ENCODE data around the gene SOX21. TPM values are rescaled to one million over a fixed set of nuclear protein-coding genes. Genes with fewer than 3 reads are reported as not detected.

SOX21 gene
- total RNA-seq, 1 donor from 2014 or later, result 79.5 TPM

- Mint-ChIP-seq H3K4me3 (peak overlapping the region; percentile 95), H3K9me3 (no peaks in the 10 kb centered on the region), H3K36me3 (ENCODE audit: low read depth) (peaks cover 18% of the 10 kb centered on the region), H3K4me1 (peaks cover 63% of the 10 kb centered on the region), H3K27ac (ENCODE audit: unreplicated experiment) (peak overlapping the region; percentile 93), H3K27me3 (ENCODE audit: low read depth) (peaks cover 80% of the 10 kb centered on the region)
- DNase-seq (ENCODE audit: low read depth, low spot score), result no peak
- peak; percentile 60 for TF ChIP-seq CTCF (conservative IDR thresholded peaks at IDR 0.05)
These were observed 1.3 kb downstream of the SOX21 start for GRCh38 chr13:94710881-94711560.

GRCh38 chr13:94710065-94710781 is 2.1 kb downstream of the SOX21 start:
- Mint-ChIP-seq H3K4me1 (peaks cover 63% of the 10 kb centered on the region), H3K4me3 (peak overlapping the region; percentile 95), H3K9me3 (no peaks in the 10 kb centered on the region), H3K27ac (ENCODE audit: unreplicated experiment) (peak overlapping the region; percentile 93), H3K36me3 (ENCODE audit: low read depth) (peaks cover 16% of the 10 kb centered on the region), H3K27me3 (ENCODE audit: low read depth) (peaks cover 80% of the 10 kb centered on the region)
- TF ChIP-seq CTCF (conservative IDR thresholded peaks at IDR 0.05), result no peak
- no peak for DNase-seq (ENCODE audit: low read depth, low spot score)

GRCh38 chr13:94709001-94709834 is 3.1 kb downstream of the SOX21 start:
- TF ChIP-seq CTCF (conservative IDR thresholded peaks at IDR 0.05), result no peak
- Mint-ChIP-seq H3K36me3 (ENCODE audit: low read depth) (peaks cover 16% of the 10 kb centered on the region), H3K9me3 (no peaks in the 10 kb centered on the region), H3K4me1 (peaks cover 62% of the 10 kb centered on the region), H3K27ac (ENCODE audit: unreplicated experiment) (peak overlapping the region; percentile 95), H3K4me3 (peak overlapping the region; percentile 95), H3K27me3 (ENCODE audit: low read depth) (peaks cover 80% of the 10 kb centered on the region)
- DNase-seq (ENCODE audit: low read depth, low spot score), result no peak

- Mint-ChIP-seq H3K36me3 (ENCODE audit: low read depth) (peaks cover 16% of the 10 kb centered on the region), H3K27me3 (ENCODE audit: low read depth) (peaks cover 82% of the 10 kb centered on the region), H3K4me1 (peaks cover 63% of the 10 kb centered on the region), H3K4me3 (peak overlapping the region; percentile 95), H3K9me3 (no peaks in the 10 kb centered on the region), H3K27ac (ENCODE audit: unreplicated experiment) (peak overlapping the region; percentile 95)
- TF ChIP-seq CTCF (conservative IDR thresholded peaks at IDR 0.05), result no peak
- DNase-seq (ENCODE audit: low read depth, low spot score), result peak; percentile 58
These were observed 4.1 kb downstream of the SOX21 start for GRCh38 chr13:94708031-94708859.
